GM11168 (cell line): ENCODE data around the gene LIN37.

Experiments
- in situ Hi-C: fragments of 300-500 bp; cut with MboI; formaldehyde crosslinking; loops from one replicate; pipeline ENCODE4 v1.12.0; 2022; ENCODE audit warnings: low sequenced_read_pairs; ENCODE audit not compliant: unreplicated experiment

Gene LIN37

GRCh38 chr19:35733180-35734125 is 14.9 kb upstream of the LIN37 start:
- in situ Hi-C loops = no loop called here

- in situ Hi-C loops = no loop called here
Measured at GRCh38 chr19:35734273-35734672, 14.1 kb upstream of the LIN37 start.

- in situ Hi-C loops = no loop called here
Measured at GRCh38 chr19:35734889-35735288, 13.5 kb upstream of the LIN37 start.

- in situ Hi-C loops = no loop called here
Measured at GRCh38 chr19:35736913-35737886, 11.2 kb upstream of the LIN37 start.

- in situ Hi-C loops = no loop called here
Measured at GRCh38 chr19:35738021-35738886, 10.1 kb upstream of the LIN37 start.

- in situ Hi-C loops = no loop called here
Measured at GRCh38 chr19:35738887-35739229, 9.5 kb upstream of the LIN37 start.

GRCh38 chr19:35739275-35740107 is 8.9 kb upstream of the LIN37 start:
- in situ Hi-C loops = no loop called here

GRCh38 chr19:35740108-35740422 is 8.3 kb upstream of the LIN37 start:
- in situ Hi-C loops = no loop called here

- in situ Hi-C loops = no loop called here
Measured at GRCh38 chr19:35740423-35741202, 7.8 kb upstream of the LIN37 start.

GRCh38 chr19:35741203-35741515 is 7.2 kb upstream of the LIN37 start:
- in situ Hi-C loops = no loop called here

GRCh38 chr19:35742121-35742724 is 6.2 kb upstream of the LIN37 start, which contains the start of gene IGFLR1:
Gene IGFLR1 (minus strand): TSS chr19:35742452. CDS start chr19:35741180, 1,272 bp downstream.
- in situ Hi-C loops = no loop called here

- in situ Hi-C loops = no loop called here
Measured at GRCh38 chr19:35743640-35744429, 4.5 kb upstream of the LIN37 start.

GRCh38 chr19:35744430-35745327 is 3.7 kb upstream of the LIN37 start:
- in situ Hi-C loops = no loop called here

GRCh38 chr19:35745328-35746086 is 2.9 kb upstream of the LIN37 start, which contains the start of the genes PSENEN and U2AF1L4:
Gene PSENEN (plus strand): TSS chr19:35745651. CDS start chr19:35745931, 280 bp downstream.
Gene U2AF1L4 (minus strand): TSS chr19:35745418. CDS start chr19:35745391, 27 bp downstream.
- in situ Hi-C loops = no loop called here

- in situ Hi-C loops = no loop called here
Measured at GRCh38 chr19:35746087-35746462, 2.3 kb upstream of the LIN37 start.

- in situ Hi-C loops = no loop called here
Measured at GRCh38 chr19:35746531-35746930, 1.8 kb upstream of the LIN37 start.
